PC-3 (cell line): ENCODE results near the gene CDC5L.

Source experiments
- CTCF ChIP-seq: fragments of 300-600 bp; sonication (generic); conservative IDR thresholded peaks from 2 replicates; pipeline ENCODE4 v1.5.1; 2017; ENCODE audit warnings: antibody characterized with exemption, low read depth, mild to moderate bottlenecking, low read length
- EZH2 ChIP-seq: fragments of 300-600 bp; sonication (generic); IDR thresholded peaks from one replicate; pipeline ENCODE4 v1.6.1; 2017; ENCODE audit warnings: antibody characterized with exemption, mild to moderate bottlenecking, low read length; ENCODE audit not compliant: unreplicated experiment
- EZH2phosphoT487 ChIP-seq: fragments of 300-600 bp; sonication (generic); IDR thresholded peaks from 2 replicates; pipeline ENCODE4 v1.6.1; 2018; ENCODE audit warnings: mild to moderate bottlenecking, antibody characterized with exemption, low read length, borderline replicate concordance

- TF ChIP-seq CTCF = no peak
- no peak for TF ChIP-seq EZH2
- no peak for TF ChIP-seq EZH2phosphoT487
These were observed 51.3 kb downstream of the CDC5L start for GRCh38 chr6:44438827-44439226.
